GM18505 (cell line): Measurements from ENCODE around the gene ADH1C.
"Not testable (repeated sequence)": the region's sequence is repeated elsewhere in the genome, so short reads cannot be mapped to it uniquely, and the experiment has no call there.

ENCODE experiments used
- ATAC-seq: cut with Tn5 transposase; IDR thresholded peaks from one replicate; pipeline ENCODE4 v1.9.1; 2021; ENCODE audit not compliant: unreplicated experiment
- POLR2A ChIP-seq: IDR thresholded peaks from 4 replicates; pipeline ENCODE4 v1.6.1; 2011; ENCODE audit warnings: borderline replicate concordance; ENCODE audit not compliant: insufficient read depth, insufficient read length; ENCODE audit errors: extremely low read depth

The ADH1C gene

GRCh38 chr4:99366491-99366890 lies 13.9 kb upstream of the ADH1C start:
- no peak for TF ChIP-seq POLR2A
- no peak for ATAC-seq

DNA sequence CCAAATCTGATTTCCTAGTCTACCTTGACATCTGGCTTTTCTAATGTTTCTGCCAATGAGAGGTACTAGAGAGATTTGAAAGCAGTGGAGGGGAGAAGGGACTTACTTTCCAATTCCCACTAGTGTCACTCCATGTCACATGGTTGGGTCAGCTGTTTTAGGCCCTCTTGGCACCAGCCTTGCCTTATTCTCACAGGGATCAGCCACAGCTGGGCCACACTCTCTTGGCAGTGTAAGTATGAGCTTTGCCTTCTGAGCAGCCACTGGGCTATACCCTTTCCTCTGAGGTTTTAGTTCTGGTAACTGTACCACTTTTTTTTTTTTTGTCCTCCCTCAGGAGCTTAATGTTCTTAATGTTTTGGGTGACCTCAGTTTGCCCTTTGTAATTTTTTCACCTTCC lies 10.2 kb upstream of the ADH1C start:
- no peak for ATAC-seq
- TF ChIP-seq POLR2A = no peak

GRCh38 chr4:99361899-99362275 lies 9.3 kb upstream of the ADH1C start:
- TF ChIP-seq POLR2A = no peak
- ATAC-seq = no peak

GRCh38 chr4:99361268-99361898 lies 8.8 kb upstream of the ADH1C start:
- no peak for ATAC-seq

DNA sequence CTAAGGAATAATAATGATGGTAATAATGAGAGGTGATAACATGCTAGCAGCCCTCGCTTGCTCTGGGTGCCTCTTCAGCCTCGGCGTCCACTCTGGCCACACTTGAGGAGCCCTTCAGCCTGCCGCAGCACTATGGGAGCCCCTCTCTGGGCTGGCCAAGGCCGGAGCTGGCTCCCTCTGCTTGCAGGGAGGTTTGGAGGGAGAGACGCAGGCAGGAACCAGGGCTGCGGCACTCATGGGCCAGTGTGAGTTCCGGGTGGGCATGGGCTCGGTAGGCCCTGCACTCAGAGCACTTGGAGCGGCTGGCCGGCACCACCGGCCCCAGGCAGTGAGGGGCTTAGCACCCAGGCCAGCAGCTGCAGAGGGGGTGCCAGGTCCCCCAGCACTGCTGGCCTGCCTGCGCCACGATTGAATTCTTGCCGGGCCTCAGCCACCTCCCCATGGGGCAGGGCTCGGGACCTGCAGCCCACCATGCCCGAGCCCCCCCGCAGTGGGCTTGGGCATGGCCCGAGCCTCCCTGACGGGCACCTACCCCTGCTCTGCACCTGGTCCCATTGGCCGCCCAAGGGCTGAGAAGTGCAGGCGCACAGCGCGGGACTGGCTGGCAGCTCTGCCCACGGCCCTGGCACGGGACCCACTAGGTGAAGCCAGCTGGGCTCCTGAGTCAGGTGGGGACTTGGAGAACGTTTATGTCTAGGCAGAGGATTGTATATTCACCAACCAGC lies 7.1 kb upstream of the ADH1C start:
- no peak for TF ChIP-seq POLR2A
- ATAC-seq = no peak

More at GRCh38 chr4:99361268-99361898, 8.8 kb upstream of the ADH1C start:
- no peak for TF ChIP-seq POLR2A

- no peak for ATAC-seq
- no peak for TF ChIP-seq POLR2A
Observed at GRCh38 chr4:99357948-99358347, 5.4 kb upstream of the ADH1C start.

- ATAC-seq = peak; percentile 76
- no peak for TF ChIP-seq POLR2A
Observed at GRCh38 chr4:99356992-99357391, 4.4 kb upstream of the ADH1C start.

DNA sequence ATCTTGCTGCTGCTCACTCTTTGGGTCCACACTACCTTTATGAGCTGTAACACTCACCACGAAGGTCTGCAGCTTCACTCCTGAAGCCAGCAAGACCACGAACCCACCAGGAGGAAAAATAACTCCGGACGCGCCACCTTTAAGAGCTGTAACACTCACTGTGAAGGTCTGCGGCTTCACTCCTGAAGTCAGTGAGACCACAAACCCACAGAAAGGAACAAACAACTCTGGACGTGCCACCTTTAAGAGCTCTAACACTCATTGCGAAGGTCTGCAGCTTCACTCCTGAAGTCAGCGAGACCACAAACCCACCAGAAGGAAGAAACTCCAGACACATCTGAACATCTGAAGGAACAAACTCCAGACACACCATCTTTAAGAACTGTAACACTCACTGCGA lies 3.6 kb upstream of the ADH1C start:
- not testable (repeated sequence) for ATAC-seq

GRCh38 chr4:99351487-99351886 lies 1.1 kb downstream of the ADH1C start:
- no peak for ATAC-seq
- no peak for TF ChIP-seq POLR2A

GRCh38 chr4:99349338-99349737 lies 3.2 kb downstream of the ADH1C start:
- ATAC-seq = no peak

GRCh38 chr4:99342624-99343023 lies 9.9 kb downstream of the ADH1C start:
- not testable (repeated sequence) for ATAC-seq

More at GRCh38 chr4:99349338-99349737, 3.2 kb downstream of the ADH1C start:
- no peak for TF ChIP-seq POLR2A

- no peak for TF ChIP-seq POLR2A
- ATAC-seq = no peak
Observed at GRCh38 chr4:99341426-99341825, 11.1 kb downstream of the ADH1C start.

GRCh38 chr4:99339172-99339571 lies 13.4 kb downstream of the ADH1C start:
- ATAC-seq = no peak

DNA sequence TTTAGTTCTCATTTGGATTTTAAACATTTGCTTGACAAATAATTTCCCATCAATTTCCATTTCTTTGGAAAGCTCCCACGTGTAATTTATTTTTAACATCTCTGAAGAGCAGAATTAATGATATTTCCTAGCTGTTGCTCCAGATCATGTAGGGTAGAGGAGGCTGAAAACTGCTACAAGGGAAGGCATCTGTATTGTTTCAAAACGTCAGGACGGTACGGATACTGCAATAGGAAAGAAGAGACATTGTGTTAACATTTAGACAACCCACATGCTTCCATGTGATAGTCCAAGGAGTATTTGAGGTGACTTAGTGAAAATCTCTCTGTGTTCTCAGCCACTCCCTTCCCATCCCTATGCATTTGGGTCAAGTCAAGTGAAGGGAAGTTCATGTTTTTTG lies 16.0 kb downstream of the ADH1C start:
- TF ChIP-seq POLR2A = no peak
- ATAC-seq = no peak

More at GRCh38 chr4:99339172-99339571, 13.4 kb downstream of the ADH1C start:
- no peak for TF ChIP-seq POLR2A

DNA sequence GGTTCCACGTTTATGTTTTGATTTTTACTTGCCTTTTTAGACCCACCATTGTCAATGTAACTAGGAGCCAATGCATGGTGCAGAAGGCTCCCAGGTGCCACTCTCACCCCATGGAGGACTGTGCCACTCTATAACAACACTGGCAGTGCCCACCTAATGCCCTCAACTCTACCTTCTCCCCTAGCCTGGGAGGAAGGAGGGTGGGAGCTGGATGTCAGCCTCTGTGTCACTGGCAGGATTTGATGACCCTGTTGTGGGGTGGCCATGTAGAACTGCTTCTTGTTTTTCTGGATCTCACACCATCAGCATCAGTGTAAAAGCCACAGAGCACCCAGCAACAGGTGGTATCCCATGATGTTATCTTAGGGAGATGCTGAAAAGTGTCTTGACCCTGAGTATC lies 17.7 kb downstream of the ADH1C start:
- ATAC-seq = no peak

GRCh38 chr4:99330648-99331047 lies 21.9 kb downstream of the ADH1C start:
- no peak for TF ChIP-seq POLR2A
- no peak for ATAC-seq

More for the DNA sequence above, 17.7 kb downstream of the ADH1C start:
- no peak for TF ChIP-seq POLR2A
